Ishikawa (cell line): ENCODE measurements around the gene CIC.
A peak's percentile ranks its signal among the peaks of the same experiment; 100 is the strongest.

Source experiments
- CEBPB ChIP-seq: IDR thresholded peaks from 2 replicates; pipeline ENCODE4 v1.6.1; 2012
- CREB1 ChIP-seq: IDR thresholded peaks from 2 replicates; pipeline ENCODE4 v1.6.1; 2012; ENCODE audit warnings: low read depth
- EGR1 ChIP-seq: IDR thresholded peaks from 2 replicates; pipeline ENCODE4 v1.6.1; 2012
- EP300 ChIP-seq: IDR thresholded peaks from 2 replicates; pipeline ENCODE4 v1.6.1; 2012; ENCODE audit warnings: borderline replicate concordance
- FOXM1 ChIP-seq: IDR thresholded peaks from 2 replicates; pipeline ENCODE4 v1.6.1; 2012; ENCODE audit warnings: low read depth, borderline replicate concordance
- NFIC ChIP-seq: IDR thresholded peaks from 2 replicates; pipeline ENCODE4 v1.6.1; 2012
- RAD21 ChIP-seq: IDR thresholded peaks from 2 replicates; pipeline ENCODE4 v1.6.1; 2012; ENCODE audit warnings: low read depth
- TAF1 ChIP-seq: IDR thresholded peaks from 2 replicates; pipeline ENCODE4 v1.6.1; 2012; ENCODE audit warnings: low read depth, mild to moderate bottlenecking
- TCF12 ChIP-seq: IDR thresholded peaks from 2 replicates; pipeline ENCODE4 v1.6.1; 2012; ENCODE audit warnings: low read depth
- TEAD4 ChIP-seq: IDR thresholded peaks from 2 replicates; pipeline ENCODE4 v1.6.1; 2012
- YY1 ChIP-seq: IDR thresholded peaks from 2 replicates; pipeline ENCODE4 v1.6.1; 2012; ENCODE audit warnings: low read depth
- ZBTB7A ChIP-seq: IDR thresholded peaks from 2 replicates; pipeline ENCODE4 v1.6.1; 2012; ENCODE audit warnings: low read depth
- TF ChIP-seq, protein P1 (sequence below): IDR thresholded peaks from 2 replicates; pipeline ENCODE4 v1.6.1; 2012; ENCODE audit warnings: low read depth, mild to moderate bottlenecking
- TF ChIP-seq, protein P2 (sequence below): IDR thresholded peaks from 2 replicates; pipeline ENCODE4 v1.6.1; 2012
- TF ChIP-seq, protein P3 (sequence below): IDR thresholded peaks from 2 replicates; pipeline ENCODE4 v1.6.1; 2012

Gene CIC

DNA sequence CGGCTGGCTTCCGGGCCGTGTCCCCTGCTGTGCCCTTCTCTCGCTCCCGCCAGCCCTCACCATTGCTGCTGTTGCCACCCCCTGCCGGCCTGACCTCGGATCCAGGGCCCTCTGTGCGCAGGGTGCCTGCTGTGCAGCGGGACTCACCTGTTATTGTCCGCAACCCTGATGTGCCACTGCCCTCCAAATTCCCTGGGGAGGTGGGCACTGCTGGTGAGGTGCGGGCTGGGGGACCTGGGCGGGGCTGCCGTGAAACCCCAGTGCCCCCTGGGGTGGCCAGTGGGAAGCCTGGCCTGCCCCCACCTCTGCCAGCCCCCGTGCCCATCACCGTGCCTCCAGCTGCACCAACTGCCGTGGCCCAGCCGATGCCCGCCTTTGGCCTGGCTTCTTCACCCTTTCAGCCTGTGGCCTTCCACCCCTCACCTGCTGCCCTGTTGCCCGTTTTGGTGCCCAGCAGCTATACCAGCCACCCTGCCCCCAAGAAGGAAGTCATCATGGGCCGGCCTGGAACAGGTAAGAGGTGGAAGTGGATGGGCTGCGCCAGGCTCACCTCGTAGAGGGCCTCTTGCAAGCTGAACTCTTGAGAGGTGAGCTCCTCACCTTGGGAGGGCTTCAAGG is 5.1 kb downstream of the CIC start:
- no peak for TF ChIP-seq ZBTB7A
- TF ChIP-seq, protein P1, sequence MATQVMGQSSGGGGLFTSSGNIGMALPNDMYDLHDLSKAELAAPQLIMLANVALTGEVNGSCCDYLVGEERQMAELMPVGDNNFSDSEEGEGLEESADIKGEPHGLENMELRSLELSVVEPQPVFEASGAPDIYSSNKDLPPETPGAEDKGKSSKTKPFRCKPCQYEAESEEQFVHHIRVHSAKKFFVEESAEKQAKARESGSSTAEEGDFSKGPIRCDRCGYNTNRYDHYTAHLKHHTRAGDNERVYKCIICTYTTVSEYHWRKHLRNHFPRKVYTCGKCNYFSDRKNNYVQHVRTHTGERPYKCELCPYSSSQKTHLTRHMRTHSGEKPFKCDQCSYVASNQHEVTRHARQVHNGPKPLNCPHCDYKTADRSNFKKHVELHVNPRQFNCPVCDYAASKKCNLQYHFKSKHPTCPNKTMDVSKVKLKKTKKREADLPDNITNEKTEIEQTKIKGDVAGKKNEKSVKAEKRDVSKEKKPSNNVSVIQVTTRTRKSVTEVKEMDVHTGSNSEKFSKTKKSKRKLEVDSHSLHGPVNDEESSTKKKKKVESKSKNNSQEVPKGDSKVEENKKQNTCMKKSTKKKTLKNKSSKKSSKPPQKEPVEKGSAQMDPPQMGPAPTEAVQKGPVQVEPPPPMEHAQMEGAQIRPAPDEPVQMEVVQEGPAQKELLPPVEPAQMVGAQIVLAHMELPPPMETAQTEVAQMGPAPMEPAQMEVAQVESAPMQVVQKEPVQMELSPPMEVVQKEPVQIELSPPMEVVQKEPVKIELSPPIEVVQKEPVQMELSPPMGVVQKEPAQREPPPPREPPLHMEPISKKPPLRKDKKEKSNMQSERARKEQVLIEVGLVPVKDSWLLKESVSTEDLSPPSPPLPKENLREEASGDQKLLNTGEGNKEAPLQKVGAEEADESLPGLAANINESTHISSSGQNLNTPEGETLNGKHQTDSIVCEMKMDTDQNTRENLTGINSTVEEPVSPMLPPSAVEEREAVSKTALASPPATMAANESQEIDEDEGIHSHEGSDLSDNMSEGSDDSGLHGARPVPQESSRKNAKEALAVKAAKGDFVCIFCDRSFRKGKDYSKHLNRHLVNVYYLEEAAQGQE: no peak
- no peak for TF ChIP-seq TCF12
- TF ChIP-seq, protein P2, sequence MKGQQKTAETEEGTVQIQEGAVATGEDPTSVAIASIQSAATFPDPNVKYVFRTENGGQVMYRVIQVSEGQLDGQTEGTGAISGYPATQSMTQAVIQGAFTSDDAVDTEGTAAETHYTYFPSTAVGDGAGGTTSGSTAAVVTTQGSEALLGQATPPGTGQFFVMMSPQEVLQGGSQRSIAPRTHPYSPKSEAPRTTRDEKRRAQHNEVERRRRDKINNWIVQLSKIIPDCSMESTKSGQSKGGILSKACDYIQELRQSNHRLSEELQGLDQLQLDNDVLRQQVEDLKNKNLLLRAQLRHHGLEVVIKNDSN: no peak
- TF ChIP-seq TEAD4: no peak
- TF ChIP-seq CREB1: no peak

GRCh38 chr19:42275103-42275502 is 6.1 kb downstream of the CIC start:
- no peak for TF ChIP-seq CREB1
- TF ChIP-seq EP300: no peak
- no peak for TF ChIP-seq TCF12
- TF ChIP-seq EGR1: no peak
- no peak for TF ChIP-seq TEAD4
- TF ChIP-seq NFIC: no peak

GRCh38 chr19:42275517-42275916 is 6.5 kb downstream of the CIC start:
- TF ChIP-seq CEBPB (no peak), TEAD4 (no peak), TCF12 (no peak), FOXM1 (no peak), EGR1 (no peak), CREB1 (no peak), RAD21 (no peak), TAF1 (no peak), NFIC (no peak), ZBTB7A (no peak), EP300 (no peak), YY1 (no peak)
- TF ChIP-seq, protein P3, sequence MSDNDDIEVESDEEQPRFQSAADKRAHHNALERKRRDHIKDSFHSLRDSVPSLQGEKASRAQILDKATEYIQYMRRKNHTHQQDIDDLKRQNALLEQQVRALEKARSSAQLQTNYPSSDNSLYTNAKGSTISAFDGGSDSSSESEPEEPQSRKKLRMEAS: no peak
- TF ChIP-seq, protein P1: no peak
- TF ChIP-seq, protein P2: no peak

- TF ChIP-seq RAD21 (no peak), ZBTB7A (no peak), TCF12 (no peak), CEBPB (no peak), YY1 (no peak), FOXM1 (no peak), TAF1 (no peak), NFIC (no peak), EGR1 (no peak), EP300 (no peak), CREB1 (no peak)
- TF ChIP-seq, protein P2: no peak
These were observed 7.2 kb downstream of the CIC start for GRCh38 chr19:42276284-42276683.

GRCh38 chr19:42276821-42277220 is 7.8 kb downstream of the CIC start:
- no peak for TF ChIP-seq NFIC
- no peak for TF ChIP-seq CEBPB
- TF ChIP-seq EP300: no peak

DNA sequence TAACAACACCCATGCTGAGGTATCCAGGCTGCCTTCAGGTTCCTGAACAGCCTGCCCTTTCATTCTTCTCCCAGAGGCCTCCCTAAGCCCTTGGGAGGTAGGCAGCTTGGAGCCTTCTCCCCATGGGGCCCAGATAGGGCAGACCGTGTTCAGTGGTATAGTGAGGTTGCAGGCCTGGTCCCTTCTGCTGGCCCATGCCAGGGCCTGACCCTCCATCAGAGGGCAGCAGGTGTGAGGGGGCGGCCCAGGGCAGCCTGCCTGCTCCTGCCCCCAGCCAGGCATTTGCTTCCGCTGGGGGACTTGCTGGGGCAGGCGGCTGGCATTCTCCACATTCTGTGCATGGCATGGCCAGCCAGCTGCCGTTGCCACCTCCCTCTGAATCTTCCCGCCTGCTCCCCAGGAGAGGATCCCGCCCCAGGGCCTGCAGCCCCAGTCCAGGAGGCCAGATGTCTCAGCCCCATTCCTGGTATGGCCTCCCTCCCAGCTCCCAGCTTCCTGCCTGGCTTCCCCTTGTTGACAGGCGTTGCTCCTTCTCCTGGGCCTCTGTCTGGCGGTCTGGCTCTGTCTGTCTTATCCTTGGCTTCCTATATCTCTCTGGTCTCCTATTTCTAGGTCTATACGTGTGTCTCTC is 8.9 kb downstream of the CIC start:
- peak; percentile 26; the same call in 1 of the 2 replicates for TF ChIP-seq EGR1
- TF ChIP-seq CREB1: no peak
- TF ChIP-seq TCF12: 0 out of 2 replicates have a peak, but pooled peaks have one; percentile 20
- TF ChIP-seq TEAD4: peak; percentile 64
- no peak for TF ChIP-seq TAF1
